Measurements from ENCODE around the gene CYB561. TPM values are rescaled to one million over a fixed set of nuclear protein-coding genes. Genes with fewer than 3 reads are reported as not detected.
A peak's percentile ranks its signal among the peaks of the same experiment; 100 is the strongest.

CYB561 gene
- total and polyA plus RNA-seq, 9 of the 15 experiments (the other 6 are each of a cell fraction or from before 2014, with no cell fraction given), result 4.0 to 30.8 (median 17.4) TPM

- FAIRE-seq (no peak), DNase-seq (ENCODE audit: extremely low read depth in 1 of 4, low spot score in 3 of 4) (no peak), ATAC-seq (no peak)
- H3K4me2 ChIP-seq (ENCODE audit: insufficient read depth, low read length), result no peak overlapping the region
- H3K27me3 ChIP-seq (ENCODE audit: control insufficient read depth in 2 of 2, insufficient read depth in 2 of 2, low read length in 2 of 2), result peaks cover 0 to 6% of the 10 kb centered on the region in 2 experiments; a peak in 1 of 5 replicates
- H3K9ac ChIP-seq (ENCODE audit: insufficient read depth in 1 of 2, low read depth in 2 of 2, low read length in 2 of 2), result no peak overlapping the region
- no peaks in the 10 kb centered on the region for H3K9me1 ChIP-seq (ENCODE audit: control insufficient read depth, insufficient read depth, low read length)
- intact Hi-C loops (cut with micrococcal nuclease) (loop anchor here (5.0 kb wide), 1 partner anchor 129 kb away; no protein-coding TSS in a partner anchor), in situ Hi-C loops (cut with MboI) (no loop called here)
- CTCF ChIA-PET (ENCODE audit: low intra/inter-chr PET ratio), result no interaction called here
- no peak overlapping the region for H2AFZ ChIP-seq (ENCODE audit: low read depth, low read length)
- H3K79me2 ChIP-seq (ENCODE audit: control insufficient read depth, insufficient read depth, low read length), result no peaks in the 10 kb centered on the region
- WGBS (ENCODE audit: insufficient coverage, low coverage, missing lambda C conversion rate), result 16% methylated on average over 9 of the region's 10 CpGs
- no peaks in the 10 kb centered on the region for H3K9me3 ChIP-seq (replicated peaks; ENCODE audit: control insufficient read depth, insufficient read depth, low read depth, low read length)
- H3K27ac ChIP-seq (ENCODE audit: extremely low read depth, low read depth, low read length), result no peak overlapping the region
- POLR2A ChIA-PET, result no interaction called here
- no peak for TF ChIP-seq ZFP1 (CRISPR knock-in tag; IDR thresholded peaks at IDR 0.05)
- no peak for TF ChIP-seq SP2 (IDR thresholded peaks at IDR 0.05; ENCODE audit: extremely low read depth, low read depth, low read length, poor library complexity, severe bottlenecking)
- no peak overlapping the region for H3K4me3 ChIP-seq
- no TSS peak for BruUV-seq (replicated peaks)
- peaks cover 3 to 35% of the 10 kb centered on the region in 2 experiments; a peak in 3 of 5 replicates for H3K4me1 ChIP-seq (replicated peaks in 1 of 2; ENCODE audit: control insufficient read depth in 2 of 2, insufficient read depth in 2 of 2, low read length in 2 of 2)
- H4K20me1 ChIP-seq (replicated peaks; ENCODE audit: control insufficient read depth, insufficient read depth, low read length), result no peaks in the 10 kb centered on the region
- H3K36me3 ChIP-seq (ENCODE audit: control insufficient read depth, insufficient read depth, low read length), result no peaks in the 10 kb centered on the region
Measured at GRCh38 chr17:63483038-63483437, 36.9 kb upstream of the CYB561 start.

GRCh38 chr17:63482509-63482908 is 36.4 kb upstream of the CYB561 start:
- H3K36me3 ChIP-seq (ENCODE audit: control insufficient read depth, insufficient read depth, low read length), result no peaks in the 10 kb centered on the region
- ChIA-PET POLR2A (interaction anchor here (0.7 kb wide), 1 partner anchor 40 kb away, joined by 3 read pairs; no protein-coding TSS in a partner anchor), CTCF (ENCODE audit: low intra/inter-chr PET ratio) (no interaction called here)
- no peaks in the 10 kb centered on the region for H3K79me2 ChIP-seq (ENCODE audit: control insufficient read depth, insufficient read depth, low read length)
- WGBS (ENCODE audit: insufficient coverage, low coverage, missing lambda C conversion rate), result 49% methylated on average over 16 of the region's 16 CpGs
- FAIRE-seq, result no peak
- intact Hi-C loops (cut with micrococcal nuclease), result loop anchor here (5.0 kb wide), 1 partner anchor 130 kb away; no protein-coding TSS in a partner anchor
- peak overlapping the region in 1 of 2 experiments; percentile 47; a peak in 2 of 4 replicates for H3K9ac ChIP-seq (ENCODE audit: insufficient read depth in 1 of 2, low read depth in 2 of 2, low read length in 2 of 2)
- H2AFZ ChIP-seq (ENCODE audit: low read depth, low read length), result no peak overlapping the region
- no peak overlapping the region for H3K27ac ChIP-seq (ENCODE audit: extremely low read depth, low read depth, low read length)
- H3K27me3 ChIP-seq (ENCODE audit: control insufficient read depth in 2 of 2, insufficient read depth in 2 of 2, low read length in 2 of 2), result peaks cover 0 to 6% of the 10 kb centered on the region in 2 experiments; a peak in 1 of 5 replicates
- H3K9me1 ChIP-seq (ENCODE audit: control insufficient read depth, insufficient read depth, low read length), result no peaks in the 10 kb centered on the region
- ATAC-seq, result no peak
- H3K9me3 ChIP-seq (replicated peaks; ENCODE audit: control insufficient read depth, insufficient read depth, low read depth, low read length), result no peaks in the 10 kb centered on the region
- no TSS peak for BruUV-seq (replicated peaks)
- no peak overlapping the region for H3K4me2 ChIP-seq (ENCODE audit: insufficient read depth, low read length)
- H3K4me1 ChIP-seq (replicated peaks in 1 of 2; ENCODE audit: control insufficient read depth in 2 of 2, insufficient read depth in 2 of 2, low read length in 2 of 2), result peaks cover 3 to 40% of the 10 kb centered on the region in 2 experiments; a peak in 4 of 5 replicates
- no peak overlapping the region for H3K4me3 ChIP-seq
- DNase-seq (ENCODE audit: extremely low read depth in 1 of 4, low spot score in 3 of 4), result no peak
- in situ Hi-C loops (cut with MboI), result no loop called here
- H4K20me1 ChIP-seq (replicated peaks; ENCODE audit: control insufficient read depth, insufficient read depth, low read length), result no peaks in the 10 kb centered on the region
- TF ChIP-seq TFE3 (CRISPR knock-in tag; IDR thresholded peaks at IDR 0.05) (no peak), PHTF2 (CRISPR knock-in tag; IDR thresholded peaks at IDR 0.05) (no peak), ZNF717 (CRISPR knock-in tag; IDR thresholded peaks at IDR 0.05) (no peak), IRF1 (CRISPR knock-in tag; IDR thresholded peaks at IDR 0.05; ENCODE audit: borderline replicate concordance) (no peak), ATF6 (CRISPR knock-in tag; IDR thresholded peaks at IDR 0.05) (no peak), MITF (IDR thresholded peaks at IDR 0.05) (no peak), PHF21A (IDR thresholded peaks at IDR 0.05; ENCODE audit: borderline replicate concordance, low read depth) (no peak), MIER1 (IDR thresholded peaks at IDR 0.05; ENCODE audit: low read depth) (no peak)
